Osteoblast (primary cell): ENCODE measurements around the gene ADRA2C. TPM values are rescaled to one million over a fixed set of nuclear protein-coding genes. Genes with fewer than 3 reads are reported as not detected.

Experiments used
- DNase-seq: peaks from one replicate; pipeline ENCODE4 v3.0.0; 2011; ENCODE audit warnings: low spot score, mixed read lengths; ENCODE audit not compliant: insufficient read length; ENCODE audit errors: missing footprints
- H2AFZ ChIP-seq: 2 replicates; pipeline ENCODE4 v1.6.0; 2011; ENCODE audit warnings: mild to moderate bottlenecking, low read length
- H3K27ac ChIP-seq: 2 replicates; pipeline ENCODE4 v1.5.1; 2011; ENCODE audit warnings: mild to moderate bottlenecking, low read depth, low read length, moderate library complexity
- H3K27me3 ChIP-seq: 2 replicates; pipeline ENCODE4 v1.6.0; 2012; ENCODE audit warnings: mild to moderate bottlenecking, control low read depth, inconsistent platforms, low read length, moderate library complexity; ENCODE audit not compliant: insufficient read depth
- H3K36me3 ChIP-seq: 2 replicates; pipeline ENCODE4 v1.5.1; 2011; ENCODE audit warnings: mild to moderate bottlenecking, low read length, control low read depth, moderate library complexity; ENCODE audit not compliant: insufficient read depth
- H3K4me1 ChIP-seq: 2 replicates; pipeline ENCODE4 v1.5.1; 2011; ENCODE audit warnings: mild to moderate bottlenecking, low read length, control low read depth, moderate library complexity; ENCODE audit not compliant: insufficient read depth
- H3K4me2 ChIP-seq: 2 replicates; pipeline ENCODE4 v1.6.0; 2011; ENCODE audit warnings: mild to moderate bottlenecking, low read length; ENCODE audit not compliant: insufficient read depth
- H3K4me3 ChIP-seq: fragments of 200-600 bp; sonication (generic); 3 replicates; pipeline ENCODE4 v1.5.1; 2012; ENCODE audit warnings: mild to moderate bottlenecking, low read length, inconsistent platforms; ENCODE audit not compliant: insufficient read depth
- H3K79me2 ChIP-seq: 2 replicates; pipeline ENCODE4 v1.6.0; 2012; ENCODE audit warnings: mild to moderate bottlenecking, low read length, control low read depth, inconsistent platforms; ENCODE audit not compliant: insufficient read depth
- H3K9me3 ChIP-seq: 2 replicates; pipeline ENCODE4 v1.5.1; 2011; ENCODE audit warnings: low read depth, low read length, control low read depth
- H4K20me1 ChIP-seq: 2 replicates; pipeline ENCODE4 v1.6.0; 2012; ENCODE audit warnings: mild to moderate bottlenecking, low read length, control low read depth; ENCODE audit not compliant: insufficient read depth
- total RNA-seq: library from RNA; depleted of rRNA; stranded (reverse); fragments of >200 nt; gene quantifications from 2 replicates; pipeline ENCODE4 v1.2.3, GENCODE V29; 2012
- TF ChIP-seq, protein P1 (sequence below): IDR thresholded peaks from 2 replicates; pipeline ENCODE4 v1.5.1; 2011; ENCODE audit warnings: mild to moderate bottlenecking, low read depth, low read length, moderate library complexity; ENCODE audit errors: extremely low read depth

The ADRA2C gene
- total RNA-seq, 1 donor = 1.1 TPM

DNA sequence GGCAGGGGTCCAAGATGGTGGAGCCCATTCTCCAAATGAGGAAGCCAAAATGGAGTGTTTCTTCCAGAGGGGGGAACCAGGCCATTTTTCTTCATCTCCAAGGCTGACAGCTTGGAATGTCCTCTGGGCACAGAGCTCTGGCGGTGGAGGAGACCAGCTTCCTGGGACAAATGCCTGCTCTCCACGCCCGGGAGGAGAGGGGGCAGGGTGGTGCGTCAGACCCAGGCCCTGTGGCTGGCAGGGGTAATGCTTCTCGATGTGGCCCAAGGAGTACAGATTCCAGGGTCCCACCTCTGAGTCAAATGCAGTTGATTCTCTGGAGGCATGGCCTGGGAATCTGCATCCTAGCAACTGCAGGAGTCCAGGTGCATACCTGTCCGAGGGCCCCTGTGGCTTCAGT is 44.6 kb upstream of the ADRA2C start:
- no peaks in the 10 kb centered on the region for H3K36me3 ChIP-seq
- no peaks in the 10 kb centered on the region for H4K20me1 ChIP-seq
- H3K4me3 ChIP-seq = no peak overlapping the region
- peaks cover 8% of the 10 kb centered on the region for H3K9me3 ChIP-seq
- peaks cover 55% of the 10 kb centered on the region for H3K27me3 ChIP-seq
- H3K27ac ChIP-seq = no peak overlapping the region
- no peak overlapping the region for H3K4me2 ChIP-seq
- no peak for DNase-seq
- no peaks in the 10 kb centered on the region for H3K79me2 ChIP-seq
- no peak overlapping the region for H2AFZ ChIP-seq
- H3K4me1 ChIP-seq = no peaks in the 10 kb centered on the region
- TF ChIP-seq, protein P1, sequence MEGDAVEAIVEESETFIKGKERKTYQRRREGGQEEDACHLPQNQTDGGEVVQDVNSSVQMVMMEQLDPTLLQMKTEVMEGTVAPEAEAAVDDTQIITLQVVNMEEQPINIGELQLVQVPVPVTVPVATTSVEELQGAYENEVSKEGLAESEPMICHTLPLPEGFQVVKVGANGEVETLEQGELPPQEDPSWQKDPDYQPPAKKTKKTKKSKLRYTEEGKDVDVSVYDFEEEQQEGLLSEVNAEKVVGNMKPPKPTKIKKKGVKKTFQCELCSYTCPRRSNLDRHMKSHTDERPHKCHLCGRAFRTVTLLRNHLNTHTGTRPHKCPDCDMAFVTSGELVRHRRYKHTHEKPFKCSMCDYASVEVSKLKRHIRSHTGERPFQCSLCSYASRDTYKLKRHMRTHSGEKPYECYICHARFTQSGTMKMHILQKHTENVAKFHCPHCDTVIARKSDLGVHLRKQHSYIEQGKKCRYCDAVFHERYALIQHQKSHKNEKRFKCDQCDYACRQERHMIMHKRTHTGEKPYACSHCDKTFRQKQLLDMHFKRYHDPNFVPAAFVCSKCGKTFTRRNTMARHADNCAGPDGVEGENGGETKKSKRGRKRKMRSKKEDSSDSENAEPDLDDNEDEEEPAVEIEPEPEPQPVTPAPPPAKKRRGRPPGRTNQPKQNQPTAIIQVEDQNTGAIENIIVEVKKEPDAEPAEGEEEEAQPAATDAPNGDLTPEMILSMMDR = no peak

DNA sequence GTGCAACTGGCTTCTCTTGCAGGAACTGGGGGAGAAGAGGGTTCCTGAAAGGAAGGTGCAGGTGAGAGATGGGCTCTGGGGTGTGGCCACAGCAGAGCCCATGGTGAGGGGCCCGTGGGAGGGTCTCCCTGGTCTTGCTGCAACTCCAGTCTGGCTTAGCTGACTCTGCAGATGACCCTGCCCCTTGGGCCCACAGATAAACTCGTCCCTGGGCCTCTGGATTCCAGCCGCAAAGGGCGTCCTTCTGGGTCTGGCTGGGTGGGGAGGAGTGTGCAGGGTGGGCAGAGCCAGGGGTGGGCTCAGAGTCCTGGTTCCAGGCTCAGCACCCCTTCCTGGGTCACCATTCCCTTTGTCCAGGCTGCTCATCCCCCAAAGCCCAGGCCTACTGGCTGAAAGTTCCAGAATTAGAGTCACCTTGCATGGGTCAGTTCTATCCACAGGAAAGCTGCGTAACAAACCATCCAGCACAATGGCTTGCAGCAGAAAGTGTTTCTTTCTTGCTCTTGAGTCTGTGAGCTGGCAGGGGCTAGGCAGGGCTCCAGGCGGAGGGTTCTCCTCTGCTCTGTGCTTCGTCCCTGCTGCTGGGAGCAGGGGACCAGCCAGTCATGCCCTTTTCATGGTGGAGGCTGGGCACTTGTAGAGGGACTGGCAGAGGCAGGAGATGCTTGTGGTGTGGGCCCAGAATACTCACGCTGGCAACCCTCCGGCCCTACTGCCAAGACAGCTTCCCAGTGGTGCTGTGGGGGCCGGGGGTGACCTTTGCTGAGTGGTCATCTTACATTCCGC is 43.5 kb upstream of the ADRA2C start:
- Histone ChIP-seq H3K27me3 (peaks cover 62% of the 10 kb centered on the region), H3K4me3 (no peak overlapping the region), H3K36me3 (no peaks in the 10 kb centered on the region), H3K27ac (no peak overlapping the region), H2AFZ (no peak overlapping the region), H3K79me2 (no peaks in the 10 kb centered on the region), H3K4me1 (no peaks in the 10 kb centered on the region), H3K4me2 (no peak overlapping the region), H4K20me1 (no peaks in the 10 kb centered on the region), H3K9me3 (peaks cover 8% of the 10 kb centered on the region)
- TF ChIP-seq, protein P1 = no peak
- no peak for DNase-seq

DNA sequence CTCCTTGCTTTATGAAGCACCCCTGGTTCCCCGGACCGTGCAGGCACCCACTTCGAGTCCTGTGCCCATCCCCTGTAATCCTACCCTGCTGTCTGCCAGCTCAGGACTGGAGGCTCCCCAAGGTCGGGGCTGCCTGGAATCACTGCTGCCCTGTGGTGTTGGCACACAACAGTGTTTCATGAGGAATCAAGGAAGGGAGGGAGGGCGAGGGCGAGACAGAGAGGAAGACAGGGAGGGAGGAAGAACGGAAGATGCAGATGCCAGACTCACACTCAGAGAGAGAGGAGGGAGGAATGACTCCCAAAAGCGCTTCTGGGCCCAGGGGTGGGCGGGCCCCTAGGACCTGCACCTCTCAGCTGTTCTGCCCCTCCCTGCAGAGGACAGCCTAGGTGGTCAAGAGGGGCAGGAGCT is 42.9 kb upstream of the ADRA2C start:
- no peak overlapping the region for H2AFZ ChIP-seq
- TF ChIP-seq, protein P1 = no peak

DNA sequence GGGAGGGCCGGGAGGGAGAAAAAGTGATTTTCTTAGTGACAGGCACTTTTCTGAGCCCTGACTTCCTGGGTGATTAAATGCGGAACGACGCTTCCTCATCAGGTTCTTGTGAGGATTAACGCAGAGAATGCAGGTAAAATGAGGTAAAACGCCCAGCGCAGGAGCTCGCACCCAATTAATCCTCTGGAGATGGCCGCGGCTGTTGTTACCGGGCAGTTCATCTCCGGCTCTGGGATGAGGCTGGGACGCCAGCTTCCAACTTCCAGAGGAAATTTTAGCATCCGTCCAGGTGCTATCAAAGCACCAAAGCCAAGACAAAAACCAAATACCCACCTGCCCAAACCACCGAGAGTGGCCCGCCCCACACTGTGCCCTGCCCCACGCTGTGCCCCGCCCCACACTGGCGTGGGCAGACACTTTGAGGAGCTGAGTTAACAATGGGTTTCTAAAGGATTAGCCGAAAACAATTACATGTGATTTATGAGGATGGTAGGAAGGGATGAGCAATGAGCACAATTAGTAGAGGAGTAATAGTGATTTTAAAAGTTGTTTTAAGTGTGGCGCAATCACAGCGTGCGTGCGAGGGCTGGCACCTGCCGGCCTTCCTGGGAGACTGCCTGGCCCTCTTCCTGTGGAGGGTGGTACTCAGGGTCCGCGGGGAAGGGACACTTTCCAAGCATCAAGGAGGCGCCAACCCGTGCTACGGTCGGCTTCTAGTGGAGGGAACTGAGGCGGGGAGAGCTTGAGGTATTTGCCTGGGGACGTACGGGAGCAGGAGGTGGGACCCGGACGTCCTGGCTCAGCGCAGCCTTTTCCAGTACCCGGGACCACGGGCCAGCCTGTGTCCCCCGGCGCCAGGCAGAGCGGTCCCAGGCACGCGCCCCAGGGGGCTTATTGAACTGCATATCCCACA is 41.6 kb upstream of the ADRA2C start:
- Histone ChIP-seq H2AFZ (no peak overlapping the region), H3K4me2 (no peak overlapping the region), H4K20me1 (no peaks in the 10 kb centered on the region), H3K4me1 (no peaks in the 10 kb centered on the region), H3K79me2 (no peaks in the 10 kb centered on the region), H3K4me3 (no peak overlapping the region), H3K27me3 (peaks cover 51% of the 10 kb centered on the region), H3K36me3 (no peaks in the 10 kb centered on the region), H3K9me3 (no peaks in the 10 kb centered on the region), H3K27ac (no peak overlapping the region)
- DNase-seq = no peak
- TF ChIP-seq, protein P1 = no peak

More for the DNA sequence above, 42.9 kb upstream of the ADRA2C start:
- no peak for DNase-seq
- no peak overlapping the region for H3K4me2 ChIP-seq
- H3K36me3 ChIP-seq = no peaks in the 10 kb centered on the region
- no peaks in the 10 kb centered on the region for H4K20me1 ChIP-seq
- no peak overlapping the region for H3K27ac ChIP-seq
- H3K27me3 ChIP-seq = peaks cover 59% of the 10 kb centered on the region
- H3K79me2 ChIP-seq = no peaks in the 10 kb centered on the region
- H3K4me3 ChIP-seq = no peak overlapping the region
- no peaks in the 10 kb centered on the region for H3K4me1 ChIP-seq
- H3K9me3 ChIP-seq = peaks cover 6% of the 10 kb centered on the region
